Globus pallidus (tissue), 1 donor: ENCODE data around the gene PLA2G2A.
"Not testable (repeated sequence)": the region's sequence is repeated elsewhere in the genome, so short reads cannot be mapped to it uniquely, and the experiment has no call there.

Source experiments
- DNase-seq: peaks from one replicate; pipeline ENCODE4 v3.0.0-alpha.2; 2015; ENCODE audit warnings: low spot score

The PLA2G2A gene

DNA sequence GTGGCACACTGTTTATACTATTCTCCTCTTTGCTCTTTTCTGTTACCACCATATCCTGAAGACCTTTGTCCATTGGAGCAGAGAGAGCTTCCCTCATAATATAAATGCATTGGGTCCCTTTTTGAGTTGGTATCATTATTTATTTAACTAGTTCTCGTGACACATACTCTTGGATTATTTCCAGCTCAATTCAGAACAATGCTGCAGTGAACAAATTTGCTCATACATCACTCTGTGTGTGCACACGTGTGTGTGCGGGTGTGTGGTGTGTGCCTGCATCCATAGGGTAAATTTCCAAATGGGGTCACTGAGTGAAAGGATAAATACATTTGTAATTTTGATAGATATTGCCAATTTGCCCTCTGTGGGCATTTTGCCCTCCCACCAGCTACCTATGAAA is 5.8 kb downstream of the PLA2G2A start:
- DNase-seq = no peak

- no peak for DNase-seq
These were observed 7.8 kb downstream of the PLA2G2A start for GRCh38 chr1:19971664-19972063.

GRCh38 chr1:19969898-19970660 is 9.3 kb downstream of the PLA2G2A start:
- DNase-seq = no peak

GRCh38 chr1:19967808-19968207 is 11.6 kb downstream of the PLA2G2A start:
- DNase-seq = no peak

GRCh38 chr1:19964542-19964941 is 14.9 kb downstream of the PLA2G2A start:
- DNase-seq = no peak

- no peak for DNase-seq
These were observed 15.8 kb downstream of the PLA2G2A start for GRCh38 chr1:19963636-19964035.

- no peak for DNase-seq
These were observed 18.8 kb downstream of the PLA2G2A start for GRCh38 chr1:19960591-19960990.

GRCh38 chr1:19957779-19958178 is 21.6 kb downstream of the PLA2G2A start:
- no peak for DNase-seq

GRCh38 chr1:19955534-19956170 is 23.8 kb downstream of the PLA2G2A start:
- no peak for DNase-seq

GRCh38 chr1:19954059-19954458 is 25.4 kb downstream of the PLA2G2A start:
- no peak for DNase-seq

DNA sequence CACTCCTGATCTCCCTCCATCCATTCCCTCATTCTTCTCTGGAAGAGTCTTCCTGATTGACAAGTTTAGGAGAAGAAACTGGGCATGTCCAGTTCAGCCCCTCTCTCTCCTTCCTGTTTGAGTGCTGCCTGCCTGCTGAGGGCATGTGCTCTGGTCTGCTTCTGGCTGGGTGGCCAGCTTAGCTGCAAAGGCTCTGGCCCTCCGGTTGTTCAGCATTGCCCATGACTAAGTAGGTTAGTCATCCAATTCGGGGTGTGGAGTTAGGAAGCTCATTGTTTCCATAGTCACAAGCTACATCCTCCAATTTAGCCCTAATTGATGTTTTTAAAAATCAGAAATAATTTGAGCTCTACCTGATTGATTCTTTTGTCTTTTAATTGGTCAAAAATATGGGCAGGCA is 30.4 kb downstream of the PLA2G2A start:
- no peak for DNase-seq

DNA sequence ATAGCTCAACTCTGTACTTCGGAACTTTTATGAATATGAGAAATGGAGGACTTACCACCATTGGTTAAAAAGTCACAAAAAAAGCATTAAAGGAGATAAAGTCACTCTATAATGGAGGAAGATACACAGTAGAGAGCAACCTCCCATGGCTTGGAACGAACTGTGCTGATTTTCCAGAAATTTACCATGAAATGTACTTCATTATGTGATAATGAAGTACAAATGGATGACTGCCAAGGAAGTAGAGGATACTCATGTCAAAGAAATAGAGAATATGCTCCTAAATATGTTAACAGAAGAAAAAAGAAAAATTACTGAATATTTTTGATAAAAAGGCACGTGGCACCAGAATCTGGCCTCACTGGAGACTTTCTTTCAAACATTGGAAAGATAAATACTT is 32.4 kb downstream of the PLA2G2A start:
- no peak for DNase-seq

DNA sequence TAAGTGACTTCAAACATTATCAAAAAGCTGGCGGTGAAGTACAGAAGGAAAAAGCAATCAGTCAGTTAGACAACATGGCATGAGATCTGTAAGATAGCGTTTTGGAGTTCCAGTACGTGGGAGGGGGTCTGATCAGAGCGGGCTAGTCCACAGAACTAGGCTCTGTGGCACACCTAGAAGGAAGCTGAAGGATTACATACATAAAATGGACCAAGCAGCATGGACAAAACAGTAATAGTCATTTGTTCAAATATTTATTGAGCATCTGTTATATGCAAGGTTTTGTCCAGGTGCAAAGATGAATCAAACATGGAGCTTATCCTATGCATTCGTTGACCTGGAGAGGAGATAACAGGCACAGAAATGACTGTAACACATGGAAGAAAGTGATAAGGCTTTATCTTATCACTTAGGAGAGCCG is 33.1 kb downstream of the PLA2G2A start:
- DNase-seq = no peak

GRCh38 chr1:19945914-19946313 is 33.5 kb downstream of the PLA2G2A start:
- no peak for DNase-seq

DNA sequence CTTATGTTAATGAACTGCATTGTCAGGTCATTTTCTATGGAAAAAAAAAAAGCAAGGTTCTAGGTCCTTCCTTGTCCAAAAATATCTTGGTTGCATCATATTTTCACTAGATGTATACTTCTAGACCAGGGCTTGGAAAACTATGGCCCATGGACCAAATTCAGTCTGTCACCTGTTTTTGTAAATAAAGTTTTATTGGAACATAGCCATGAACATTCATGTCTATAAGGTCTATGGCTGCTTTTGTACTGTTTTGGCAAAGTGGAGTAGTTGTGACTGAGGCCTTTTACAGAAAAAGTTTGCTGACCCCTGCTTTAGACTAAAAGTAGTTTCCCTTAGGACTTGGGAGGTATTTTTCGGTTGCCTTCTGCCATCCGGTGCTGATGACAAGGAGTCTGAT is 36.8 kb downstream of the PLA2G2A start:
- no peak for DNase-seq

DNA sequence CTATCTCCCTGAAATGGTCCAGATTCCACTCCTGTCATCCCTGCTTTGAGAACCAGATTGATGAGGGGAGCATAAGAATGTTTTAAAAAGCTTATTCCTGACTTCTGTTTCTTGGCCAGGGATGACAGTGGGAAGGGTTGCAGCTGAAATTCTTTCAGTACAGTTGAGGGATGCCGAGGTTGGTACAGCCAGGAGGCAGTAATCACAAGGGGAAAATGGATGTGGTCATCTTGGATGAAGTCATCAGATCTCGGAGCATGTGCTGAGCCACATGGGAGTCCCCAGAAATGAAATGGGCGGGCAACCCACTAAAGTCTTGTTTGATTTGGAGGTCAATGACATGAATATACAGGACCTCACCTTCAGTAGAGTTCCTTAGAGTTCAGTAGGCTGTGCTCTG is 37.3 kb downstream of the PLA2G2A start:
- DNase-seq = no peak

- no peak for DNase-seq
These were observed 38.2 kb downstream of the PLA2G2A start for GRCh38 chr1:19941206-19941568.

GRCh38 chr1:19940486-19941205 is 38.8 kb downstream of the PLA2G2A start:
- DNase-seq = no peak

DNA sequence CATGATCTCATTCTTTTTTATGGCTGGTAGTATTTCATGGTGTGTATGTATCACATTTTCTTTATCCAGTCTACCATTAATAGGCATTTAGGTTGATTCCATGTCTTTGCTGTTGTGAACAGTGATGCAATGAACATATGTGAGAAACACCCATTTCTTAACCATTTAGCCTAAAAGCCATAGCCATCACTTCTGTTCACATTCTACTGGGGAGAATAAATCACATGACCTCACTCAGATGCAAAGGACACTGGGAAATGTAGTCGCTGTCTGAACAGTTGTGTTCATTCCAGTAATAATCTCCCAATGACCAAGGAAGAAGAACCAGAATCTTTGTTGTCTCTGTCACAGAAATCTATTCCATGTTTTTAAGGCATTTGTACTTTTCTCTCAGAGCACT is 40.9 kb downstream of the PLA2G2A start:
- no peak for DNase-seq

GRCh38 chr1:19936061-19936750 is 43.2 kb downstream of the PLA2G2A start:
- DNase-seq = no peak

- no peak for DNase-seq
These were observed 45.1 kb downstream of the PLA2G2A start for GRCh38 chr1:19934336-19934735.

DNA sequence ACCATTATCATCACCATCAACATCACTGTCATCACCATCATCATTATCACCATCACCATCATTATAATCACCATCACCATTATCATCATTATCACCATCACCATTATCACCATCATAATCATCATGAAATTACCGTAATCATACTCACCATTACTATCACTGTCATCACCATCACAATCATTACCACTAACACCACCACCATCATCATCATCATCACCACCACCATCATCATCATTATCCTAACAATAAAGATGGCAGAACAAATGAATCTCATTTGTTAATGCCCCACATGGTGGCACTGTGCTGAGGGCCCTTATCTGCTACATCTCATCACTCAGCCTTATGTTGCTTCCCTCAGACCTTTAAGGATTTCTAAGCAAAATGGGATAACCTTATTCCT is 46.6 kb downstream of the PLA2G2A start:
- no peak for DNase-seq

- not testable (repeated sequence) for DNase-seq
These were observed 52.3 kb downstream of the PLA2G2A start for GRCh38 chr1:19927130-19927421.
